KMS-11 (cell line): ENCODE results near the gene MEIOSIN.

ENCODE experiments used
- H2AFZ ChIP-seq: fragments of 200-600 bp; sonication (generic); 2 replicates; pipeline ENCODE4 v1.6.1; 2016; ENCODE audit warnings: antibody characterized with exemption, mixed run types, low read depth
- H3K27ac ChIP-seq: fragments of 200-600 bp; sonication (generic); 2 replicates; pipeline ENCODE4 v1.6.1; 2016; ENCODE audit warnings: mild to moderate bottlenecking, mixed run types
- H3K27me3 ChIP-seq: fragments of 200-600 bp; sonication (generic); 2 replicates; pipeline ENCODE4 v1.6.1; 2017; ENCODE audit warnings: mild to moderate bottlenecking, low read depth, mixed run types, moderate library complexity; ENCODE audit not compliant: insufficient read depth
- H3K36me3 ChIP-seq: fragments of 200-600 bp; sonication (generic); 2 replicates; pipeline ENCODE4 v1.6.1; 2017; ENCODE audit warnings: mild to moderate bottlenecking, mixed run types; ENCODE audit not compliant: insufficient read depth
- H3K4me1 ChIP-seq: fragments of 200-600 bp; sonication (generic); 2 replicates; pipeline ENCODE4 v1.6.1; 2016; ENCODE audit warnings: mild to moderate bottlenecking, low read depth, mixed run types; ENCODE audit not compliant: poor library complexity, severe bottlenecking
- H3K4me2 ChIP-seq: fragments of 200-600 bp; sonication (generic); 2 replicates; pipeline ENCODE4 v1.7.0; 2016; ENCODE audit warnings: mild to moderate bottlenecking, mixed run types
- H3K4me3 ChIP-seq: fragments of 200-600 bp; sonication (generic); IDR thresholded peaks from 2 replicates; pipeline ENCODE4 v1.6.1; 2017; ENCODE audit warnings: low read depth, low read length, mixed read lengths; ENCODE audit not compliant: insufficient read depth
- H3K79me2 ChIP-seq: fragments of 200-600 bp; sonication (generic); 2 replicates; pipeline ENCODE4 v1.6.1; 2016; ENCODE audit warnings: low read depth, mixed run types; ENCODE audit not compliant: insufficient read depth
- H3K9ac ChIP-seq: fragments of 200-600 bp; sonication (generic); 2 replicates; pipeline ENCODE4 v1.6.1; 2016; ENCODE audit warnings: mild to moderate bottlenecking, mixed run types
- H4K20me1 ChIP-seq: fragments of 200-600 bp; sonication (generic); 2 replicates; pipeline ENCODE4 v1.6.1; 2016; ENCODE audit warnings: mild to moderate bottlenecking, mixed run types; ENCODE audit not compliant: insufficient read depth
- CTCF ChIP-seq: fragments of 200-600 bp; sonication (generic); conservative IDR thresholded peaks from 2 replicates; pipeline ENCODE4 v1.6.1; 2017; ENCODE audit warnings: low read depth, mild to moderate bottlenecking, antibody characterized with exemption, low read length, moderate library complexity, mixed read lengths

The MEIOSIN gene

GRCh38 chr19:45766296-45766868, 33.1 kb downstream of the MEIOSIN start:
- no peak for TF ChIP-seq CTCF
- Histone ChIP-seq H3K4me1 (peaks cover 17% of the 10 kb centered on the region), H3K4me3 (no peak overlapping the region), H4K20me1 (no peaks in the 10 kb centered on the region), H3K27me3 (peaks cover 11% of the 10 kb centered on the region), H3K36me3 (no peaks in the 10 kb centered on the region), H3K9ac (no peak overlapping the region), H3K4me2 (no peak overlapping the region), H3K27ac (no peak overlapping the region), H3K79me2 (no peaks in the 10 kb centered on the region), H2AFZ (no peak overlapping the region)

GRCh38 chr19:45766869-45767346, 33.7 kb downstream of the MEIOSIN start:
- TF ChIP-seq CTCF, result no peak
- H2AFZ ChIP-seq, result no peak overlapping the region
- no peak overlapping the region for H3K27ac ChIP-seq

GRCh38 chr19:45767410-45767880, 34.2 kb downstream of the MEIOSIN start:
- H3K36me3 ChIP-seq, result no peaks in the 10 kb centered on the region
- peak overlapping the region; percentile 94 for H3K4me2 ChIP-seq
- peaks cover 11% of the 10 kb centered on the region for H3K27me3 ChIP-seq
- H2AFZ ChIP-seq, result peak overlapping the region; percentile 68
- peaks cover 17% of the 10 kb centered on the region for H3K4me1 ChIP-seq
- no peak overlapping the region for H3K27ac ChIP-seq
- H3K9ac ChIP-seq, result peak overlapping the region; percentile 66; the same call in 1 of the 2 replicates
- H3K4me3 ChIP-seq, result no peak overlapping the region
- TF ChIP-seq CTCF, result no peak
- H3K79me2 ChIP-seq, result no peaks in the 10 kb centered on the region
- no peaks in the 10 kb centered on the region for H4K20me1 ChIP-seq

More at GRCh38 chr19:45766869-45767346, 33.7 kb downstream of the MEIOSIN start:
- Histone ChIP-seq H3K4me1 (peaks cover 17% of the 10 kb centered on the region), H3K36me3 (no peaks in the 10 kb centered on the region), H3K4me2 (no peak overlapping the region; the same call in 1 of the 2 replicates), H3K79me2 (no peaks in the 10 kb centered on the region), H3K4me3 (no peak overlapping the region), H3K9ac (no peak overlapping the region), H4K20me1 (no peaks in the 10 kb centered on the region), H3K27me3 (peaks cover 11% of the 10 kb centered on the region)

- Histone ChIP-seq H3K27ac (peak overlapping the region; percentile 53), H3K4me2 (peak overlapping the region; percentile 94), H3K79me2 (no peaks in the 10 kb centered on the region), H3K27me3 (peaks cover 11% of the 10 kb centered on the region), H3K4me3 (no peak overlapping the region), H4K20me1 (no peaks in the 10 kb centered on the region), H2AFZ (peak overlapping the region; percentile 68), H3K9ac (peak overlapping the region; percentile 66; the same call in 1 of the 2 replicates), H3K4me1 (peaks cover 17% of the 10 kb centered on the region), H3K36me3 (no peaks in the 10 kb centered on the region)
- TF ChIP-seq CTCF, result no peak
These were observed 34.8 kb downstream of the MEIOSIN start for GRCh38 chr19:45767881-45768654.
